H1 (cell line): Measurements from ENCODE around the gene ATP6V1G1. TPM values are rescaled to one million over a fixed set of nuclear protein-coding genes. Genes with fewer than 3 reads are reported as not detected.

Experiments
- CTCF ChIA-PET: fragments of 300-600 bp; sonication (Branson Sonifier 250); formaldehyde crosslinking; loops from one replicate; lab custom pipeline; 2021; ENCODE audit not compliant: partially characterized antibody; lab: Charles Lee
- POLR2A ChIA-PET: fragments of 300-600 bp; sonication (Branson Sonifier 250); formaldehyde crosslinking; loops from one replicate; lab custom pipeline; 2021; ENCODE audit warnings: inconsistent platforms; ENCODE audit not compliant: partially characterized antibody; lab: Charles Lee
- DNase-seq, 2 experiments: peaks; one replicate each; pipeline versions ENCODE4 v3.0.0 to v3.0.0-alpha.2; 2010 to 2022; ENCODE audit warnings: low spot score in 2 of 2, low read depth in 1 of 2, mixed read lengths in 1 of 2
- FAIRE-seq: peaks from 2 replicates; lab custom pipeline; 2011; peaks lifted over from hg19 to GRCh38; lab: Jason Lieb, UNC
- H2AFZ ChIP-seq: 2 replicates; pipeline ENCODE4 v1.8.1; 2012; ENCODE audit warnings: low read length, inconsistent platforms
- H2AK5ac ChIP-seq: 2 replicates; pipeline ENCODE4 v1.6.1; 2013; ENCODE audit warnings: low read depth, low read length
- H2BK120ac ChIP-seq: replicated peaks from 2 replicates; pipeline ENCODE3; 2013; ENCODE audit warnings: low read depth, low read length, inconsistent platforms
- H2BK12ac ChIP-seq: 2 replicates; pipeline ENCODE4 v1.6.1; 2013; ENCODE audit warnings: low read depth, low read length
- H2BK15ac ChIP-seq: 2 replicates; pipeline ENCODE4 v1.6.1; 2013; ENCODE audit warnings: low read length
- H2BK20ac ChIP-seq: 2 replicates; pipeline ENCODE4 v1.6.1; 2013; ENCODE audit warnings: low read length
- H2BK5ac ChIP-seq: 2 replicates; pipeline ENCODE4 v1.6.1; 2013; ENCODE audit warnings: low read depth, low read length
- H3K14ac ChIP-seq: 2 replicates; pipeline ENCODE4 v1.6.1; 2013; ENCODE audit warnings: inconsistent platforms; ENCODE audit not compliant: insufficient read length
- H3K18ac ChIP-seq: 2 replicates; pipeline ENCODE4 v1.6.1; 2013; ENCODE audit warnings: low read length; ENCODE audit errors: extremely low read depth
- H3K23ac ChIP-seq: 2 replicates; pipeline ENCODE4 v1.6.1; 2013; ENCODE audit warnings: inconsistent platforms; ENCODE audit not compliant: insufficient read length
- H3K23me2 ChIP-seq: 2 replicates; pipeline ENCODE4 v1.6.1; 2013; ENCODE audit warnings: low read depth, low read length
- H3K27ac ChIP-seq: 2 replicates; pipeline ENCODE4 v1.6.1; 2011; ENCODE audit warnings: low read depth, low read length, inconsistent platforms
- H3K27me3 ChIP-seq, 4 experiments: replicated peaks in 1 of 4; 1 replicate in 1 of 4; 2 replicates in 3 of 4; pipeline versions ENCODE4 v1.6.1 to v1.8.1; 2011 to 2013; ENCODE audit warnings: low read length in 3 of 4, mild to moderate bottlenecking in 3 of 4, inconsistent platforms in 2 of 4, mixed read lengths in 2 of 4, moderate library complexity in 1 of 4; ENCODE audit not compliant: control insufficient read depth in 3 of 4, insufficient read depth in 3 of 4; ENCODE audit errors: extremely low read depth in 1 of 4
- H3K36me3 ChIP-seq, 4 experiments: 2 replicates each; pipeline versions ENCODE4 v1.6.1 to v1.8.1; 2011 to 2013; ENCODE audit warnings: mild to moderate bottlenecking in 4 of 4, low read length in 3 of 4, moderate library complexity in 2 of 4, control low read depth in 1 of 4, inconsistent platforms in 1 of 4; ENCODE audit not compliant: insufficient read depth in 4 of 4, control insufficient read depth in 2 of 4
- H3K4ac ChIP-seq: replicated peaks from 2 replicates; pipeline ENCODE3; 2013; ENCODE audit warnings: low read length, low read depth, mixed read lengths, inconsistent platforms; ENCODE audit not compliant: insufficient read length
- H3K4me1 ChIP-seq, 4 experiments: replicated peaks in 1 of 4; 1 replicate in 1 of 4; 2 replicates in 3 of 4; pipeline versions ENCODE4 v1.6.1 to v1.8.1; 2011 to 2013; ENCODE audit warnings: low read length in 3 of 4, inconsistent platforms in 2 of 4, mixed read lengths in 1 of 4; ENCODE audit not compliant: insufficient read depth in 4 of 4, control insufficient read depth in 3 of 4
- H3K4me2 ChIP-seq, 2 experiments: 2 replicates each; pipeline versions ENCODE4 v1.6.1 to v1.8.1; 2011 to 2013; ENCODE audit warnings: low read depth in 2 of 2, low read length in 2 of 2, control low read depth in 1 of 2, inconsistent platforms in 1 of 2, mild to moderate bottlenecking in 1 of 2; ENCODE audit not compliant: insufficient read depth in 1 of 2
- H3K4me3 ChIP-seq, 4 experiments: fragments of 200-600, 300-600 bp in 1 of 4; sonication (generic), shearing (Covaris generic), sonication (Bioruptor Twin) in 1 of 4; 2 replicates each; pipeline versions ENCODE4 v1.5.1 to v1.8.1; 2011 to 2016; ENCODE audit warnings: low read length in 4 of 4, low read depth in 3 of 4, control low read depth in 2 of 4, inconsistent platforms in 2 of 4, mild to moderate bottlenecking in 2 of 4, mixed read lengths in 1 of 4, moderate library complexity in 1 of 4; ENCODE audit not compliant: insufficient read depth in 2 of 4; ENCODE audit errors: extremely low read depth in 1 of 4
- H3K56ac ChIP-seq: replicated peaks from 2 replicates; pipeline ENCODE3; 2013; ENCODE audit warnings: low read depth, mild to moderate bottlenecking, mixed read lengths, low read length, inconsistent platforms; ENCODE audit not compliant: insufficient read length
- H3K79me1 ChIP-seq: 2 replicates; pipeline ENCODE4 v1.6.1; 2013; ENCODE audit warnings: low read depth, low read length, control low read depth
- H3K79me2 ChIP-seq, 2 experiments: 2 replicates each; pipeline versions ENCODE4 v1.6.1 to v1.8.1; 2012 to 2013; ENCODE audit warnings: low read length in 2 of 2, mild to moderate bottlenecking in 2 of 2, inconsistent platforms in 1 of 2; ENCODE audit not compliant: insufficient read depth in 2 of 2, control insufficient read depth in 1 of 2
- H3K9ac ChIP-seq, 4 experiments: replicated peaks in 1 of 4; 1 replicate in 1 of 4; 2 replicates in 3 of 4; pipeline versions ENCODE4 v1.6.1 to v1.8.1; 2011 to 2013; ENCODE audit warnings: low read depth in 3 of 4, low read length in 3 of 4, control low read depth in 2 of 4, mild to moderate bottlenecking in 2 of 4, moderate library complexity in 2 of 4, inconsistent platforms in 1 of 4; ENCODE audit errors: extremely low read depth in 1 of 4
- H3K9me3 ChIP-seq, 2 experiments: 2 replicates each; pipeline versions ENCODE4 v1.6.1 to v1.8.1; 2012 to 2013; ENCODE audit warnings: mild to moderate bottlenecking in 2 of 2, moderate library complexity in 2 of 2, control low read depth in 1 of 2, inconsistent platforms in 1 of 2, low read depth in 1 of 2, low read length in 1 of 2, mixed read lengths in 1 of 2; ENCODE audit not compliant: insufficient read depth in 2 of 2
- H4K20me1 ChIP-seq, 2 experiments: replicated peaks in 1 of 2; 2 replicates each; pipeline versions ENCODE3 to v1.8.1; 2011 to 2013; ENCODE audit warnings: inconsistent platforms in 2 of 2, low read length in 2 of 2, mild to moderate bottlenecking in 1 of 2; ENCODE audit not compliant: insufficient read depth in 2 of 2, control insufficient read depth in 1 of 2
- H4K5ac ChIP-seq: 2 replicates; pipeline ENCODE4 v1.6.1; 2013; ENCODE audit warnings: low read length, low read depth, mixed read lengths, inconsistent platforms; ENCODE audit not compliant: insufficient read length
- H4K8ac ChIP-seq: 2 replicates; pipeline ENCODE4 v1.8.0; 2013; ENCODE audit warnings: mild to moderate bottlenecking, moderate library complexity, low read length, inconsistent platforms; ENCODE audit not compliant: insufficient read depth; ENCODE audit errors: extremely low read depth
- H4K91ac ChIP-seq: replicated peaks from 2 replicates; pipeline ENCODE3; 2013; ENCODE audit warnings: low read length, mixed read lengths, inconsistent platforms; ENCODE audit not compliant: insufficient read length
- CBX8 ChIP-seq: fragments of 300-800, 300-1000 bp; sonication (generic); IDR thresholded peaks from 2 replicates; pipeline ENCODE4 v1.7.1; 2016; ENCODE audit warnings: low read depth, low read length, borderline replicate concordance
- CEBPB ChIP-seq: IDR thresholded peaks from 2 replicates; pipeline ENCODE4 v1.6.1; 2012; ENCODE audit warnings: low read depth, low read length
- KDM1A ChIP-seq: fragments of 200-600, 300-600 bp; sonication (generic); IDR thresholded peaks from 2 replicates; pipeline ENCODE4 v1.7.1; 2016; ENCODE audit warnings: mild to moderate bottlenecking, low read length, borderline replicate concordance
- NRF1 ChIP-seq: IDR thresholded peaks from 2 replicates; pipeline ENCODE4 v1.6.1; 2011; ENCODE audit warnings: mild to moderate bottlenecking, low read depth, low read length, improper control_type of control experiment
- POLR2AphosphoS5 ChIP-seq: IDR thresholded peaks from 2 replicates; pipeline ENCODE4 v1.6.1; 2011; ENCODE audit warnings: low read depth, low read length
- SP1 ChIP-seq: IDR thresholded peaks from 2 replicates; pipeline ENCODE4 v1.6.1; 2011; ENCODE audit warnings: low read depth, low read length
- SUZ12 ChIP-seq: fragments of 200-600 bp; sonication (generic); IDR thresholded peaks from 2 replicates; pipeline ENCODE4 v1.6.1; 2012; ENCODE audit warnings: mild to moderate bottlenecking, inconsistent platforms, low read length, moderate library complexity, mixed read lengths
- WGBS, 2 experiments: shearing (Covaris generic) in 1 of 2; methylation state at CpG; one replicate each; pipeline versions ENCODE4 v1.1.6 to v1.1.7; 2013 to 2015; ENCODE audit warnings: low lambda C conversion rate in 2 of 2, mixed read lengths in 2 of 2, inconsistent platforms in 1 of 2, low coverage in 1 of 2, missing lambda C conversion rate in 1 of 2; ENCODE audit not compliant: insufficient replicate concordance in 2 of 2, insufficient coverage in 1 of 2, insufficient read length in 1 of 2; ENCODE audit errors: extremely low coverage in 1 of 2, missing lambda C conversion rate in 1 of 2; 5-methylcytosine and 5-hydroxymethylcytosine counted together
- polyA plus RNA-seq, 7 experiments: library from polyadenylated mRNA; depleted of rRNA in 3 of 7; stranded (reverse) in 5 of 7; unstranded in 2 of 7; fragments of >200 nt in 5 of 7; fragments of 200-250 nt in 2 of 7; gene quantifications; 1 replicate in 5 of 7; 2 replicates in 1 of 7; 4 replicates in 1 of 7; pipeline versions ENCODE4 v1.2.1 to v1.2.3, GENCODE V29; 2011 to 2013; ENCODE audit warnings: missing spikeins in 2 of 7, mixed read lengths in 2 of 7
- total RNA-seq: library from RNA; stranded (reverse); fragmentation: NEBNext Ultra II Directional; extraction: Animal tissue kit (Norgen Biotek cat#: 25700); gene quantifications from 2 replicates; pipeline ENCODE4 v1.2.1, GENCODE V29; 2021

ATP6V1G1 gene
- total and polyA plus RNA-seq, 2 of the 8 experiments (the other 6 are each of a cell fraction or from before 2014, with no cell fraction given) = 112 to 124 TPM

DNA sequence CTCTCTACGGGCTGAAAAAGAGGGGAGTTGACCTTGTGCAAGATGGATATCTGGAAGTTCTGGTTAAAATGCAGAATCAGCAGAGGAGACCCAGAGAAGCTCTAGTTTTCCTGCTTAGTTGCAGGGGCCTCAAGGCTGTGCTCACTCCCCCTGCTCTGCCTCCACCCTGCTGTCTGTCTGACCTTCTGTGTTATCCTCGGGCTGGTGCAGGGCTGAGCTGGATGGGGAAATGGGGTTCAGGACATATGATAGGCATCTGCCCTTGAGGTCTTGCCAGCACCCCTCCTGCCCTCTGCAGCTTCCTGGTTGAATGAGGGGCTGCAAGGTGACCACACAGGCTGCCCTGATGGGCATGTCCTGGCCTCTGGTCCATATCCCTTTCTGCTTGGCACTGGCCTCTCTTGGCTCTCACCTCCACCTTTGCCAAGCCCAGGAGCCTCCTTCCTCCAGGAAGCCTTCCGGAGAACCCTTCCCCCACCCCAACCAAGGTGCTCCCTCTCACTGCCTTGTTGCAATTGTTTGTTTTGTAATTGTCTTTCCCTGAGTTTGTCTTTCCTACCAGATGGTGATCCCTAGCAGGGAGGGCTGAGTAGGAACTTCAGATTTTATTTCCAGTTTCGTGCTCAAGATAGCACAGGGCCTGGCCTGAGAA, 24.8 kb downstream of the ATP6V1G1 start:
- H3K27me3 ChIP-seq = peaks cover 0 to 13% (median 7%) of the 10 kb centered on the region in 4 experiments; a peak in 5 of 7 replicates
- peaks cover 3% of the 10 kb centered on the region; the same call in 1 of the 2 replicates for H3K23me2 ChIP-seq
- no peak overlapping the region; the same call in 1 of the 2 replicates for H2AK5ac ChIP-seq
- H2BK20ac ChIP-seq = peak overlapping the region; percentile 36; the same call in 1 of the 2 replicates
- no peak overlapping the region; the same call in 1 of the 2 replicates for H2BK5ac ChIP-seq
- CTCF ChIA-PET = interaction anchor here (0.7 to 2.7 kb wide), 9 partner anchors 12 to 72 kb away, joined by 3 to 13 read pairs (median 4); no protein-coding TSS in a partner anchor
- H2BK15ac ChIP-seq = no peak overlapping the region
- no peaks in the 10 kb centered on the region for H3K36me3 ChIP-seq
- H2AFZ ChIP-seq = no peak overlapping the region
- FAIRE-seq (no peak), DNase-seq (peak in 1 of 2 experiments; percentile 52)
- H2BK12ac ChIP-seq = peak overlapping the region; percentile 35; the same call in 1 of the 2 replicates
- H3K18ac ChIP-seq = peak overlapping the region; percentile 34; the same call in 1 of the 2 replicates
- H4K91ac ChIP-seq = peak overlapping the region; percentile 4
- H3K79me1 ChIP-seq = no peaks in the 10 kb centered on the region; the same call in 1 of the 2 replicates
- POLR2A ChIA-PET = interaction anchor here (0.6 to 16.2 kb wide), 11 partner anchors 18 to 1244 kb away, joined by 3 to 218 read pairs (median 3); partner anchors contain the start of gene ATP6V1G1
- H3K56ac ChIP-seq = no peak overlapping the region
- H3K4ac ChIP-seq = no peak overlapping the region
- H3K4me2 ChIP-seq = peak overlapping the region; percentile 60 to 81
- no peak overlapping the region for H4K5ac ChIP-seq
- peaks cover 0 to 7% of the 10 kb centered on the region in 2 experiments; a peak in 1 of 4 replicates for H3K79me2 ChIP-seq
- no peaks in the 10 kb centered on the region for H4K20me1 ChIP-seq
- no peak overlapping the region for H3K27ac ChIP-seq
- H3K9me3 ChIP-seq = no peaks in the 10 kb centered on the region
- H4K8ac ChIP-seq = no peak overlapping the region
- no peak overlapping the region; a peak in 1 of 7 replicates for H3K9ac ChIP-seq
- peak overlapping the region in 2 of 4 experiments; percentile 38 to 78; a peak in 3 of 8 replicates for H3K4me3 ChIP-seq
- H2BK120ac ChIP-seq = no peak overlapping the region
- peaks cover 11 to 21% (median 15%) of the 10 kb centered on the region in 4 experiments for H3K4me1 ChIP-seq
- H3K14ac ChIP-seq = no peak overlapping the region
- WGBS, 2 experiments = 79% methylated on average over 4 of the region's 4 CpGs; no CpG with 5 or more reads in 1 of the 2 experiments
- no peak overlapping the region for H3K23ac ChIP-seq
- TF ChIP-seq NRF1 (no peak), POLR2AphosphoS5 (no peak), CBX8 (no peak), CEBPB (no peak), SP1 (no peak), KDM1A (no peak), SUZ12 (no peak)
